Epithelial cell of proximal tubule (primary cell): Measurements from ENCODE around the gene MTUS2. TPM values are rescaled to one million over a fixed set of nuclear protein-coding genes. Genes with fewer than 3 reads are reported as not detected.

ENCODE experiments used
- DNase-seq: peaks from one replicate; pipeline ENCODE4 v3.0.0-alpha.2; 2011; ENCODE audit warnings: low read depth
- H3K4me3 ChIP-seq: 2 replicates; pipeline ENCODE4 v1.5.1; 2011; ENCODE audit warnings: low read depth, mild to moderate bottlenecking, low read length
- total RNA-seq: library from RNA; depleted of rRNA; stranded (reverse); fragments of >200 nt; gene quantifications from 2 replicates; pipeline ENCODE4 v1.2.3, GENCODE V29; 2015
- TF ChIP-seq, protein P1 (sequence below): conservative IDR thresholded peaks from 2 replicates; pipeline ENCODE4 v1.5.1; 2012; ENCODE audit warnings: low read depth, mild to moderate bottlenecking, low read length

Gene MTUS2
- total RNA-seq, 1 donor from 2014 or later = not detected

DNA sequence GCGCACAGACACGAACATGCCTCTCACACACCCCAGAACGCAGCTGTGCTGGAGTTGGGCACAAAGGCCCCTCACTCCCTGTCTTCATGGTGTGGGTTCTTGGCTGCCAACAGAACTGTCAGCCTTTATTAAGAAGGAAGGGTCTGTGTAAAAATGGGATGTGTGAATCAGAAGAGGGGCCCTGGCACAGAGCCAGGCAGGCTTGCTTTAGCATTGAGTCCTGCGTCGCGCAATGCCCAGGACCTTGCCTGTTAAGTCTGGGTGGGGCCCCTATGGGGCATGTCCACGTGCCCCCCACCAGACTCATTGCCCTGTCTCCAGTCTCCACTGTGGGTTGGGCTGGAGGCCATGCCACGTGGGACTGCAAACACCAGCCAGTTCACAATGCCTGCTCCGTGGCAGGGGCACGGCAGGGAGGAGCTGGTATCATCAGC lies 690.5 kb downstream of the MTUS2 start:
- TF ChIP-seq, protein P1, sequence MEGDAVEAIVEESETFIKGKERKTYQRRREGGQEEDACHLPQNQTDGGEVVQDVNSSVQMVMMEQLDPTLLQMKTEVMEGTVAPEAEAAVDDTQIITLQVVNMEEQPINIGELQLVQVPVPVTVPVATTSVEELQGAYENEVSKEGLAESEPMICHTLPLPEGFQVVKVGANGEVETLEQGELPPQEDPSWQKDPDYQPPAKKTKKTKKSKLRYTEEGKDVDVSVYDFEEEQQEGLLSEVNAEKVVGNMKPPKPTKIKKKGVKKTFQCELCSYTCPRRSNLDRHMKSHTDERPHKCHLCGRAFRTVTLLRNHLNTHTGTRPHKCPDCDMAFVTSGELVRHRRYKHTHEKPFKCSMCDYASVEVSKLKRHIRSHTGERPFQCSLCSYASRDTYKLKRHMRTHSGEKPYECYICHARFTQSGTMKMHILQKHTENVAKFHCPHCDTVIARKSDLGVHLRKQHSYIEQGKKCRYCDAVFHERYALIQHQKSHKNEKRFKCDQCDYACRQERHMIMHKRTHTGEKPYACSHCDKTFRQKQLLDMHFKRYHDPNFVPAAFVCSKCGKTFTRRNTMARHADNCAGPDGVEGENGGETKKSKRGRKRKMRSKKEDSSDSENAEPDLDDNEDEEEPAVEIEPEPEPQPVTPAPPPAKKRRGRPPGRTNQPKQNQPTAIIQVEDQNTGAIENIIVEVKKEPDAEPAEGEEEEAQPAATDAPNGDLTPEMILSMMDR = no peak

DNA sequence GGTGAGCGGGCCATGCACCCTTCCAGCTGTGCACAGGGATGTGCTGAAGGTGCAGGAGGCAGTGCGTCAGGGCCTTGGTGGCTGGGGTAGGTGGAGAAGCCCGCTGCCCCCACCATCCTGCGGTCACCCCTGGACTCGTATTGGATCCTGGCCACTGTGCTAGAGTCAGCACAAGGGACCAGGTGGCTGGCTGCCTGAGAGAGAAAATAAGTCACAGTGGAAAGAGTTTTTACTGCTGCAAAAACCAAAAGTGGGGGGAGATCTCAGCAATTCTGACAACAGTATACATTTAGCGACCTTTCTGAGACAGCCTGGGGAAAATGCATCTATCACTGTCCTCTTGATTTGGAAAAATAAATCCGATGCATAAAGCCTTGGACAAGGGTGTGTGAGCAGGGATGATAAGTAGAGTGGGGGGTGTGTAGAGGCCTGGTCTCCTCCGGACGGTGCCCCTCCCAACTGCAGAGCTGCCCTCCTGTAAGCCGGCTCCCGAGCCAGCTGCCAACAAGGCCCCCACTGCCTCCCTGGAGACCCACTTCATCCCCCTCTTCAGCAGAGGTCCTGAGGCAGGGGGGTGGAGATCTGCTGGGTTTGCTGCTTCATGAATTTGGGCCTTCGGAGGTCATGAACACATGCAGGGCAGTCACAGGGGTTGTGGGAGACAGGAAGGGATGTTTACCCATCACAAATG lies 691.1 kb downstream of the MTUS2 start:
- TF ChIP-seq, protein P1 = no peak
- no peak for DNase-seq
- H3K4me3 ChIP-seq = no peak overlapping the region

More for the DNA sequence above, 690.5 kb downstream of the MTUS2 start:
- no peak overlapping the region for H3K4me3 ChIP-seq
- DNase-seq = no peak

DNA sequence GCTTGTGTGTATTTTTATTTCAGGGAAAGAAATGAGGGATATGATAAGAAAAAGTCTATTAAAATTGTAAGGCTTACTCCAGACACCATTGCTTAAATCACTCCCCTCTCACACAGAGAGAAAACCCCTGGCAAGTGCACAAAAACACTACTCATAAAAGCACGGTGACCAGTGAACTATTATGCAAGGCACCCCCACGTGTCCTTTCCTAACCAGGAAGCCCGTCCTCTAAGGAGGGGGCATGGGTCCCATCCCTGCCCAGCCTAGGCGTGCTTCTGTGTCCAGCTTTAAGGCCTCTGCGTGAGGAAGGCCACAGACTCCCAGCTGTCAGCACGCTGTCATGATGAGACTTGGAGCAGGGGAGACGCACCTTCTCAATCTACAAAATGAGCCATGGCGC lies 691.8 kb downstream of the MTUS2 start:
- TF ChIP-seq, protein P1 = no peak
- no peak overlapping the region for H3K4me3 ChIP-seq
- DNase-seq = no peak

DNA sequence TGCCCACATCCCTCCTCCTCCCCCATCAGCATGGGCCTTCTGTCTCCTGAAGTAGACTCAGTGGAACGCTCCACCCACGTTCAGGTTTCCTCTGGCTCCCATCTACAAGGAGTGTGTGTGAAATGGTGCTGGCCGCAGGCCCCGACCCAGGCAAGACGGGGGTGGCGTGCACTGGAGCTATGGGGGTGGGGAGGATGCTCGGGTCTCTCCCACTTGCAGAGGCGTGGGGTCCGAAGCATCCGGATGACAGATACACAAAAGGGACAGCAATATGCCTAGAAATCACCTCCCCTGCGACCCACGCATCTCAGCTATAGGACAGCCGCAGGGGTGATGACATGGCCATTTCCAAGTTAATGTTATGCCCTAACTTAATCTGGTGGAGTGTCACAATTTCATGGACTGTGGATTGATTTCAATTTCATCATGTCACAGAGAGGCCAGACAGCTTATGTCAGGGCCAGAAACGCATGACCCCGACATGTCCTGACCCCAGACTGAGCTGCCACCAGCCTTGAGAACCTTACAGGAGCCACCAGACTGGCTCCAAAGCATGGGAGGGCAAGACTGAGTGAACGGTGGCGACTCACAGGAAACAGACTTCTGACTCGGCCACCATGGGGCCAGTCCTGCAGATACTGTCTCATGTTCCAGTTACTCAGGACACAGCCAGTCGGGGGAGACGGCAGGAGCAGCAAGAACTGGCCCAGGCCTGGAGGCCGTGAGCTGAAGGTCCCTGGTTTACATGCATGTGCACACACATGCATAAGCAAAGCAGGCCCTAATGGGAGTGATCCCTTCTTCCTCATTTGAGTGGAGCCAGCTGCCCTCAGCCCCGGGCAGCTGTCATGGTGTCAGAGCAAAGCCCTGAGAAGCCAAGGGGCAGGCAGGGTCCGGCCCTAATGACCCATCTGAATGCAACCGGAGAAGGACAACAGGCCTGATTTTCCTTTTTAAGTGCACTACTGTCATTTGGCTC lies 693.2 kb downstream of the MTUS2 start:
- no peak for DNase-seq
- TF ChIP-seq, protein P1 = no peak
- H3K4me3 ChIP-seq = no peak overlapping the region

DNA sequence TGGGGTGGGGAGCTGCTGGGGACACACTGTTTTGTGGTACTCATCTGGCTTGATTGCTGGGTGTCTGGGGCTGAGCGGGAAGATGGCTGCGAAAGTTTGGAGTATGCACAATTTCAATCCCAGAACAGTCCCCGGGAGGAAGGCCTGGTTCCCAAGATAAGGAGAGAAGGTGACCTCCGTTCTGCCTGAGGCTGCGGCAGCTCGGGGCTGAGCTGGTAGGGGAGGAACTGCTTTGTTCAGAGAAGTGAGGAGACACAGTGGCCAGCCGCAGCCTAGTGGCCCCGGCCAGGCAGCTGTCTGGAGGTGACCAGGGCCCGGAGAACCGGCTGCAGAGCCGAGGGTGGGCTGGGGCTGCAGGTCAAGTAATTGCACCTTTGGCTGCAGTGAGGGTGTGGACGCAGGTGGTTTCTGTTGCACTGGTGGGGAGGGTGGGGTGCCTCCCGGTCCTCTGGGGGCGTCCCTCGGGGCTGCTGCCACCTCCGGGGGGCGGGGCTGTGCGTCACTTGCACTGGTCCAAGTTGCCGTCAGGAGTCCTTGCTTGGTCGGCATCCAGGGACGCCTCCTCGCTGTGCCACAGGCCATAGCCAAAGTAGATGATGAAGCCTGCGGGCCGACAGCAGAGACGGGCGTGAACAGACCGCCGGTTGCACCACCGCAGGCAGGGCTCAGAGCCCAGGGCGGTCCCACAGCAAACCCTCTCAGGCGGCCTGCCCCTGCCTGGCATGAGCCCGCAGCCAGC lies 694.0 kb downstream of the MTUS2 start:
- TF ChIP-seq, protein P1 = no peak
- DNase-seq = no peak
- H3K4me3 ChIP-seq = no peak overlapping the region

DNA sequence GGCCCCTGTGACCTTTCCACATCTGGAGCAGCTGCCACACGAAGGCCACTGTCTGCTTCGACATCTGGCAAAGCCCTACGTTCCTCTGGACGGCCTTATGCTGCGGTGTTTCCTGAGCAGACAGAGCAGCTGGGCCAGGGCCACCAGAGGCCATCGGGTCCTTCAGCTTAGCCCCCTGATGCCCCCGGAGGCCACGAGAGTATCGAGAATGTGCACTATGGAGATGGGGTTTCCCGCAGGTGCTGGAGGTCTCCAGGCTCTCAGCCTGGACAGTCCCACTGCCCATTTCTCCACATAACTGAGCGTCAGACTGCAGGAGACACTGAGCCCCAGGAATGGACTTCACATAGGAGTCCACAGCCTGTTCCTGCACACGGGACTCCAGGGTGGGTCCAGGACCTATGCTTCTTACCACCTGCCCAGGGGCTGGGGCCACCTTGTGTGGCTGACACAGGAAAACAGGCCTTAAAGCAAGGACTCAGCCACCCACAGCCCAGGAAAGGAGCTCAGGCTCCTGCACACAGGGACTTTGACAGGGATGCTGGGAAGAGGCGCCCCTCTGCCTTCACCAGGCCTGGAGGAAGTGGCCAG lies 694.7 kb downstream of the MTUS2 start:
- no peak for DNase-seq
- TF ChIP-seq, protein P1 = no peak
- H3K4me3 ChIP-seq = no peak overlapping the region
